GM18870 (cell line): ENCODE results near the gene KCNQ1OT1.

Experiments used
- ATAC-seq: cut with Tn5 transposase; IDR thresholded peaks from one replicate; pipeline ENCODE4 v1.9.1; 2021; ENCODE audit warnings: moderate library complexity; ENCODE audit not compliant: unreplicated experiment

Gene KCNQ1OT1

DNA sequence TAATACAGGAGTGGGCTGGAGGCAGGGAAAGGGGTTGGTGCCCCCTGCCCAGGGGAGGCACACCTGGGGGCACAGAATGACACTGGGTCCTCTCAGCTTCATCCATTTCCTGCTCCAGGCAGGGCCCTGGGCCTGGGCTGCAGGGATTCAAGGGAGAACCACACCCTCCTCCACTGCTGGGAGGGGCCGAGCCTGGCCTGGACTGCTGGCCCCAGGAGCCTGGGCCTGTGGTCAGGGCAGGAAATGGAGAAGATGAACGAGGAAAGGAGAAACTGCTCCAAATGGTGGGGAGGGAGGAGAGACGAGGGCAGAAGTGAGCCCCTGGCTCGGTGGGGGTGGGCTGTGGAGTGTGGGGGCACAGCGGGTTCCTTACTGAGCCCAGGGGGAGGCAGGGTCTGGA, 38.1 kb upstream of the KCNQ1OT1 start:
- no peak for ATAC-seq

DNA sequence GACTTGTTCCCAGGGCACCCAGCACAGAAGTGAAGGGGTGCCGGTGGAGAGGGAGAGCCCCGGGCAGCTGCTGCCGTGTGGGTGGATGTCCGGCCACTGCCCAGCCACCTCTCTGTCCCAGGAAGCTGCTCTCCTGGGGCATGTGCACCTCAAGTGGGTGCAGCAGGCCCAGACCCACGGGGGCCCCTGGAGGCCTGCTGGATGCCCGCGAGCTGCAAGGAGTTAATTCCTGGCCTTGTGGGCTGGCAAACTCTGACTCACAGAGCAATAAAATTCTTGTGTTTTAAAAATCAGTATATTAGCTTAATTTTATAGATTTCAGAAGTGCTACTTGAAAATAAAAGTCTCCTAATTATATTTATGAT, 37.4 kb upstream of the KCNQ1OT1 start:
- ATAC-seq = no peak

DNA sequence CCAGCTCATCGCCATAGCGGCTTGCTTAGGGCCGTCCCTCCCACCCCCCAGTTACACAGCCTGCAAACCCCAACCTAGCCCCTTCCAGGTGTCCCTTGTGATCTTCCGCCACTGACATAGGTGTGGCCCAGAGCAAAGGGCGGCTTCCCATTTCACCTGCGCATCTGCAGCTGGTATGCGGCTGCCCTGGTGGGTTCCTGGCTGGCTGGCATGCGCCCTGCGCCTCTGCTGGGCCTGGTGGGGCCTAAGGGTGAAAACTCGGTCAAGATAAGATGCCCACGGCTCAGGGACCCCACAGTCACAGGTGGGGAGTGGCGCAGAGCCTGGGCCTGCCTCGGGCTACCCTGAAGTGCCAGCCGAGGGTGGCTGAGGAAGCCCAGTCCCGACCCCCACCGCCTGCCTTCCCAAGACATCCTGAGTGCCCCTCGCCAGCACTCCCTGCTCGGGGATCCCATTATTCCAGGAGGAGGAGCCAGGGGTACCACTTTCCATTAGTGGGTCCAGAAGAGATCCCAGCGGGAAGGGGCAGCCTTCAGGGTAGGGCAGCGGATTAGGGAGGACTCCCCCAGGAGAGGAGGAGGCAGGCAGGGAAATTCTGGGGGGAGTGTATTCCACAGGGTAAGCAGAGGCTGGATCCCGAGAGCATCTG, 36.9 kb upstream of the KCNQ1OT1 start:
- no peak for ATAC-seq

GRCh38 chr11:2735053-2735589, 35.3 kb upstream of the KCNQ1OT1 start:
- no peak for ATAC-seq

- no peak for ATAC-seq
Observed at GRCh38 chr11:2734181-2735052, 34.6 kb upstream of the KCNQ1OT1 start.

DNA sequence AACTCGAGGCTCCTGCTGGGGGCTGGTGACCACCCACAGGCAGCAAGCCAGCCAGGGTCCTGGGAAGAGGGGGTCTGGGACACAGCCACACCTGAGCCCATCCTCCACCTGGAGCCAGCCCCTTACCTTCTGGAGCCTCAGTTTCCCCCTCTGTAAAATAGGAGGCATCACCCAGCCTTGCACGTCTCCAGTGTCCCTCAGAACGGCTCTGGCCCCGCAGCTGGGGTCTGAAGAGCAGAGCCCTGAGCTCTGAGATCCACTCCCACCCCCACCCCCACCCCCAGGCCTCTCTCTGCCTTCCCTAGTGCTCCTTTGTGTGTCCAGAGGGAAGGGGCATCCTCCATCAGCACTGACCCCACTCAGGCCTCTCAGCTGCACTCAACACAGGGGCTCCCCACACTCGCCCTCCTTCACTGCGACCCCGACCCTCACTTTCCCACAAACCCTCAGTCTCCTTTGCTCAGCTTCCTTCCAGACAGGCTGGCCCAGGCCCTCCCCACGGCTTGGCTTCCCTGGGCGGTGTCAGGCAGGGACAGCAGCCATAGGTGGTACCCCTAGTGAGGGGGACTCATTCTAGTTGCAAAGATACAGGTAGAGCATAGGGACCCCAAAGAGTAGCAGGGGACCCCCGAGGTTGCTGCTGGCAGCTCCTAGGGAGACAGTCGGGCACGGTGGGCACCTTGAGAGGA, 33.3 kb upstream of the KCNQ1OT1 start:
- no peak for ATAC-seq

DNA sequence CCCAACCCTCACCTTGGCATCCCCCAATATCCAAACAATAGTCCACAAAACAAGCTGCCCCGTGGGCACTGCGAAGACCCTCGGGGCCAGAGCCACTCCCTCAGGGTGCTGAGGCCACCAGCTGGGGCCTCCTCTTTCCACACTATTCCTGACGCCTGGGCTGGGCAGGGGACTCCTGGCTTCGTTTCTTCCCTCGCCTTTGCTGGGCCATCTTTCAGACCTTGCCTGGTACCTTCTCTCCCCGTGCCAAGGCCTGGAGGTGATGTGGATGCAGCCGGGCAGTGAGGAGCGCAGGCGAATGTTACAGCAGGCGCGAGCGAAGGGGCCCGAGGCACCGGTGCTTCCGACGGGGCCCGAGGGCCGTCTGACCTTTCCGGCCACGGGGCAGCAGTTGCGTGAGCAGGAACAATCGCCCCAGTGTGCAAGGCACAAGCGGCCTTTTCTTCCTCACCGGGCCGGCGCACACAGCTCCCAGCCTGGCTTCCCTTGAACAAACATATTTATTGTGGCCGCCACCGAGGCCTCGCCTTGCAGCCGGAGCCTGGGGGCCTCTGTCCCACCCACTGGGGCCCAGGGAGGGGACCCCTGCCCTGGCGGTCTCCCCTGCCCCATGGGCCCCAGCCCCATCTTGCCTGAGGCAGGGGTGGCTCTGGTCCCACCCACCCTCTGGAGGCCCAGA, 32.6 kb upstream of the KCNQ1OT1 start:
- no peak for ATAC-seq

GRCh38 chr11:2731130-2732125, 31.6 kb upstream of the KCNQ1OT1 start:
- no peak for ATAC-seq

GRCh38 chr11:2730272-2731129, 30.7 kb upstream of the KCNQ1OT1 start:
- ATAC-seq = no peak

- ATAC-seq = no peak
Observed at GRCh38 chr11:2729841-2730240, 30.0 kb upstream of the KCNQ1OT1 start.

- ATAC-seq = no peak
Observed at GRCh38 chr11:2728663-2729332, 29.0 kb upstream of the KCNQ1OT1 start.

DNA sequence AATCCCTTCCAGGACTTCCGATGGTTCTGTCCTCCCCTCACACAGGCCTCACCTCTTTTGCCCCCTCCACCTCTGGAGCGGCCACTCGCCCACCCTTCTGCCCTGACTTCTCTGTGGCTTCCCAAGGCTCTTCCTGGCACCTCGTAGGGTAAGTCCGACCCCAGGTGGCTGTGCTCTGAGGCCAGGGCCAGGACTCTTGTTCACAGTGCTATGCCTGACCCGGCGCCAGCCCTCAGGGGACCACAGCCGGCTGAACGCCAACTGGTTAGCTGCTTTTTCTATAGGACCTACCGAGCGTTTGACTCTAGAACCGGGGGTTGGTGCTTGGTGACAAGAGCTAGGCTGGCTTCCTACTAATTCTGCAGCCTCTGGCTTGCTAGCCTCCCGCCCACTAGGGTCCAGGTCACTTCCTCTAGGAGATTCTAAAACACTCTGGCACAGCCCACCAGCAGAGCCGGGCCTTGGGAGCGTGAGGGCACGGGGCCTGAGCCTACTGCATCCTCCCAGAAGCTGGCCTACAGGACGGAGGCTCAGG, 28.4 kb upstream of the KCNQ1OT1 start:
- ATAC-seq = no peak

DNA sequence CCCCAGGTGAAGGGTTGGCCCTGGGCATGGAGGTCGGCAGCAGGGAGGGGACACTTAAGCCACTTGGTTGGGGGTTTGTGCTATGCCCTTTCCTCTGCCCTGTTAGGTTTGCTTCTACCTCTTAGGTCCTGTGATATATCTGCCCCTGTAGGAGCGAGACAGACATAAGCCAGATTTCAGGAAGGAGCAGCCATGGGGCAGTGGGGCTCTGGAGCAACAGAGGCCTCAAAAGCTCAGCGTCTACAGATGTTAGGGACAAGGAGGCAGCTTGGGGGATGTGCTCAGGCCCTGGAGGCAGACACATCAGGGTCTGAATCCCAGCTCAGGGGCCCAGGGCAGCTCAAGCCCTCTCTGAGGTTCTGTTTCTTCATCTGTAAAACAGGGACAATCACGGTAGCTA, 27.2 kb upstream of the KCNQ1OT1 start:
- ATAC-seq = no peak

- no peak for ATAC-seq
Observed at GRCh38 chr11:2725368-2726300, 25.8 kb upstream of the KCNQ1OT1 start.

DNA sequence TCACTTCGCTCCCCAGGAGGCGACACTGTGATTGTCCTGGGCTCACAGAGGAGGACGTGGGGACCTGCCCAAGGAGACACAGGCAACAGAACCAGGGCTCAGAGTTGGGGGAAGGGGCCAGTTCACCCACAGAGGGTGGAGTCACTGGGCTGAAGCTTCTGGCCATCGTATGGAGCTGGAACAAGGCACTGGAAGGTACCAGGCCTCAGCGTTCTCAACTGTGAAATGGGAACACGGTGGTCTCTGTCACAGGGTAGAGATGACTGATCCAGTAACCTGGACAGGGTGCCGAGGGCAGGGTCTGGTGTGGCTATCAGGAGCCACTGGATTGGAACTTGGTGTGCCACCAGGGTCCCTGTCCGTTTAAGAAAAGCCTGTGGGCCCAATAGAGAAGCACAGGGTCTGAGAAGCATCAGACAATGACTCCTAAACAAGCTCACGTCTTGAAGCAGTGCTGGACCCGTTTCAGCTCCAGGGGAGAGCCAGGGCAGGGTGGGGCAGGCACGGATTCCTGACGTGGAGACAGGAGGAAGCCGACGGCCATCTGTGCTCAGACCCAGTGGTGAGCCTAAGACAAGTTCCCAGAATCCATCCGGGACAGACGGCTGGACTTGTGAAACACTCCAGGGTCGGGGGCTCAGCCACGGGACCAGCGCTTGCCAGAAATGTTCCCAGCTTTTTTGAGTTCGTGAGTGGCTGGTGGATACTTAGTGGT, 25.0 kb upstream of the KCNQ1OT1 start:
- no peak for ATAC-seq

DNA sequence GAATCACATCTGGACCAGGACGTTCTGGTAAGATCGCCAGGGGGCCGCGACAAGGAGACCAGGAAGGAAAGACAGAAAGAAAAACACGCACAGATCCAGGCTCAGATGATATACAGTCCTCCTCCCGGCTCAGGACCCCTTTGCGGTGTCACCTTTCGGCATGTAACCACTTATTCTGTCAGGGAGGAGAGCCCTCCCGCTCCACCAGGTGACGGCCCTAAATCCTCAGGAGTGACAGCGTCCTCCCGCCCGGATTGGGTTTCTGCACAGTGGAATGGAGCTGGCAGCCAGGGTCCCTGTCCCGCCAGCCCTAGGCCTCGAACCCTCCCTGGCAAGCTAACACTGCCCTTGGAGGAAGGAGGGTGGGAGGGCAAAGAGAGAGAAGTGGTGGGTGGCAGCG, 24.3 kb upstream of the KCNQ1OT1 start:
- ATAC-seq = no peak
